ENCODE data around the gene SLAMF6.

DNA sequence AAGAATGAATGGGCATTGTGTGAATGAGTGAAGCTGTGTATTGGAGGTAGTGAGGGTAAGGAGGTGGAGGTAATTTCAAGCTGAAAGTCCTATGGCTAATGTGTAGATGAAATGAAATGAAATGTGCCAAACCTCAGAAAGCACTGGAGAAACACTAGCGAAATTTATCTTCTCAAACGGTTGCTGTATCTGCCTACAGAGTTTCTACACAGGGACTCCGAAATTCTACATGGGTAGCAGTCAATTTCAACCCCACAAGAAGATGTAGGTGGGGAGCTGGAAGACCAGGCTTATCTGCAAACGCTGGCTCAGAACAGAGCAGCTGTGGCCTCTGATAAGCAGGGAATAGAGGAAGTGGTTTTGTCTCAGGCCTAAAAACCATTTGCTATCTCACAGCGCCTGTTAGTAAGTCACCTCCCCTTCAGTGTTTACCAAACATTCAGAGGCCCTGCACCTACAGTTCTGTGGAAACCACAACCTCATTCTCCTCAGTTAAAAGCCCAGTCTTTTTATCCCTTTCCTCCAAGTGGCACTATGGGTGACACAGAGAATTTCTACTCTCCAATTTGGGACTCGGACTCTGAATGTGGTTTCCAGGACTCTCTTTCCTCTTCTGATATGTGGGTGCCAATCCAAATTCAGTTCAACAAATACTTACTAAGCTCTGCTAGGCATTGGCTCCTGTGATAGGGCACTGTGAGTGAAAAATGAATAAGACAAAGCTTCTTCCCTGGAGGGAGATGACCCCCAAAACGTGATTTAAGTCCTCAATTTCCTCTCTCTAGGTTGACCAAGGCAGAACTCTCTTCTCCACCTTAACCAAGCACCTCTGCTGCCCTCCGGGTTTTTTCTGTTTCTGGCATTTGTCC is 17.2 kb upstream of the SLAMF6 start:
- no peak for TF ChIP-seq GATA3 (IDR thresholded peaks at IDR 0.05; ENCODE audit: low read depth, low read length)
- TF ChIP-seq GATA2 (IDR thresholded peaks at IDR 0.05; ENCODE audit: low read depth, low read length) = no peak

Measured in SH-SY5Y (cell line).